Fibroblast of lung (primary cell): Measurements from ENCODE around the gene GUF1.

ENCODE experiments used
- CTCF ChIP-seq, 2 donors: IDR thresholded peaks in 1 of 2; conservative IDR thresholded peaks in 1 of 2; 1 replicate in 1 of 2; 2 replicates in 1 of 2; pipeline ENCODE4 v1.5.1; 2011 to 2012; ENCODE audit warnings: low read length in 2 of 2, control low read depth in 1 of 2, inconsistent platforms in 1 of 2, low read depth in 1 of 2, mild to moderate bottlenecking in 1 of 2
- EZH2 ChIP-seq: IDR thresholded peaks from 2 replicates; pipeline ENCODE4 v1.5.1; 2012; ENCODE audit warnings: low read length, control low read depth, mild to moderate bottlenecking; ENCODE audit errors: missing control alignments

DNA sequence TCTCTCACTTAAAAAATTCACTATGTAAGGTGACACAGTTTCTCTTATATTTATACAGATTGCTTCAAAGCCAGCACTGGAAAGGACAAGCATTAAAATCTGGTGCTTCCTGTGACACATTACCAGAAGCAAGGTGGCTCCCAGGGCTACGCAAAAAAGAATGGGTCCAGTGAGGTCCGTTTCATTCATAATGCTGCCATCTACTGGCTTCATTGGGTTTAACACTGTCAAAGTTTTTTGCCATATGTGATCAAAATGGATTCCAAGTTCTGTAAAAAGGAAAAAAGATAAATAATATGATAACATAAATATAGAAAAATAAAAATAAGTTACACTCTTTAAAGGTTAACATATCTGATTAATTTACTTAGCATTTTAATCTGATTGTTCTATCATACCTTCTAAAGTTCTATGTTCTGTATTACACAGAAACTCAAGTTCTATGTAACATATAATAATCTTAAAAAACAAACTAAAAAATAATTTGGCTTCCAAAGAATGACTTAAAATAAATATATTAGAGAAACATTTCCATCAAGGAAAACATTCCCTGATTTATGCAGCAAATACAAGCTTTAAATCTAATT, 48.8 kb upstream of the GUF1 start:
- TF ChIP-seq CTCF (conservative IDR thresholded peaks at IDR 0.05 in 1 of 2, IDR thresholded peaks at IDR 0.05 in 1 of 2; ENCODE audit: low read depth in 1 of 2, low read length in 2 of 2) (peak; percentile 66 to 70), EZH2 (no peak)
